H54 (cell line): ENCODE data around the gene SLC9A3.
A peak's percentile ranks its signal among the peaks of the same experiment; 100 is the strongest.

Source experiments
- DNase-seq: peaks from one replicate; pipeline ENCODE4 v3.0.0; 2011; ENCODE audit warnings: low spot score, mixed read lengths; ENCODE audit not compliant: insufficient read length
- FAIRE-seq: peaks from 3 replicates; lab custom pipeline; 2011; peaks lifted over from hg19 to GRCh38; lab: Jason Lieb, UNC
- POLR2A ChIP-seq: IDR thresholded peaks from 2 replicates; pipeline ENCODE4 v1.6.1; 2011; ENCODE audit warnings: low read depth, mild to moderate bottlenecking, low read length

The SLC9A3 gene

DNA sequence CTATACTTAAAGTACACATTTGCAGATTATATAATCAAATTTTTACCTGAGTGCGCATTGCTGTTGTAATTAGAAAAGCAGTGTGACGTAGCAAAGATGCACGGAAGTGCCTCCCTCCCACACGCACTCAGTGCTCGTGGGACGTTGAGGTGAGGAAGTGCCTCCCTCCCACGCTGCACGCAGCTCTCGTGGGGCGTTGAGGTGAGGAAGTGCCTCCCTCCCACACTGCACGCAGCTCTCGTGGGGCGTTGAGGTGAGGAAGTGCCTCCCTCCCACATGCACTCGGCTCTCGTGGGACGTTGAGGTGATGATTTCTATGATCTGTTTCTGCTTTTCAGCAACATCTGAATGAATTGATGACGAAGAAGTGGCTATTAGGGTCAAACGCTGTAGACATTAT, 60.3 kb downstream of the SLC9A3 start:
- DNase-seq (no peak), FAIRE-seq (no peak)
- TF ChIP-seq POLR2A = no peak

DNA sequence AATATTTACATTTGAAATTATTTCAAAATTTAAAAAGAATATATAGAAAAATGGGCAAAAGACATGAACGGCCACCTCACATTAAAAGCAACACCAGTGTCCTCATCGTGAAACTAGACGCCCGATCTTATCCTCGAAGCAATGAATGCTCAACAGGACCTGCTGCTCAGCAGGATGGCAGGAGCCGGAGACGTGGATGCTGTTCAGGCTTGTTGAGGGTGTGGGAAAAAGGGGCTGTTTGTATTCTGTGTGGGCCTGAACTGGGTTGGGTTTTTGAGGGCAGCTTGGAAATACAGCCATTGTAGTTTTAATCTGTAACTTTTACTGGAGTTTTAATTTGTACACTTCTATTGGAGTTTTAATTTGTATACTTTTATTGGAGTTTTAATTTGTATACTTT, 60.9 kb downstream of the SLC9A3 start:
- no peak for FAIRE-seq
- no peak for TF ChIP-seq POLR2A

GRCh38 chr5:462051-462481, 62.2 kb downstream of the SLC9A3 start:
- no peak for TF ChIP-seq POLR2A
- DNase-seq (no peak), FAIRE-seq (no peak)

More for the DNA sequence above, 60.9 kb downstream of the SLC9A3 start:
- no peak for DNase-seq

DNA sequence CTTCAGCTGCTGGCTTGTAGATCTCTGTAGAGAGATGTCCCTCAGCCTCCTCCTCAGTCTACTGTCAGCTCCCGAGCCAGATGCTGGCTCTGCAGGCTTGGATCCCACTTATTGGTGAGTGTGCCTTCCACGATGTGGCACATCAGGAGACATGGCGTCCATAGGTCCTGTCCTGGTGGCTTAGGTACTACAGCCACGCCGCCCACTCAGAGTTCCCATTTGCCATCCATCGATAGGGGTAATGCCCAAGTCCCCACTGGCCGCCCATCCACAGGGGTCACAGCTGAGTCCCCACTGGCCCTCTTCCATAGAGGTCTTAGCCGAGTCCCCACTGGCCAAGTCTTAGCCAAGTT, 64.0 kb downstream of the SLC9A3 start:
- DNase-seq = no peak
- FAIRE-seq = no peak
- TF ChIP-seq POLR2A = no peak

- TF ChIP-seq POLR2A = no peak
- DNase-seq = no peak
- FAIRE-seq = no peak
Measured at GRCh38 chr5:459562-460272, 64.5 kb downstream of the SLC9A3 start.

DNA sequence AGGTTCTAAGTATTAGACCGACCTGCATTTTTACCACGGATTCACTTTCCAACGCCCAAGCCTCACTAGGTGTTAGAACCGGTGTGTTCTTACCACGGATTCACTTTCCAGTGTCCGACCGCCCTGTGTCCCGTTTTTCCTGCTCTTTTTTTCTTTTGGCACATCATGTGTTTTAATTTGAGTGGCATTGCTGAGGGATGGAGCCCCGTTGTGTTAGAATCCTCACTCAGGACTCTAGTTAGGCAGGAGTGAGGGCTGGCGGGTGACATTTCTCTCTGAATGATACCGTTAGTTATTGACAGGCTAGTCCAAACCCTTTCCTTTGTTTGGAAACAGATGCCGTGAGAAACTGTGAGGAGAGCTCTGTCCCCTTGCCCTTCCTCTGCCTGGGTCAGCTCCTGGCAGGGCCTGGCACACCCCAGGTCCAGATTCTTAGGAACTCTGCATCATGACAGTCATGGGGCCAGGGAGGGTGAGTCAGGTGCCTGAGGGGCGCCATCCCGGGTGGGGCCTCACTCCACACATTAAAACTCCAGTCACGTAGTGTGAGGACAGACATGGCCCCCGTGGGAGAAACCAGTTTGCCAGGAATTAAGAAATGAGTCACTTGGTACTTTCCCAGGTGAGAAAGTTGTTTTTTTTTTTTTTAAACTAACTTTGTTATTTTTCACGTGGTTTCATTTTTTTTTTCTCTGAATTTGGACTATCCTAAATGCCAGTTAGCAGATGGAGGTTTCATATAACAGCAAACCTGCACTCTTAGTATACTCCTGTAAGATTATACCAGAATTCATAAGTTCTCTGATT, 65.5 kb downstream of the SLC9A3 start:
- no peak for TF ChIP-seq POLR2A
- FAIRE-seq (no peak), DNase-seq (peak; percentile 92)

DNA sequence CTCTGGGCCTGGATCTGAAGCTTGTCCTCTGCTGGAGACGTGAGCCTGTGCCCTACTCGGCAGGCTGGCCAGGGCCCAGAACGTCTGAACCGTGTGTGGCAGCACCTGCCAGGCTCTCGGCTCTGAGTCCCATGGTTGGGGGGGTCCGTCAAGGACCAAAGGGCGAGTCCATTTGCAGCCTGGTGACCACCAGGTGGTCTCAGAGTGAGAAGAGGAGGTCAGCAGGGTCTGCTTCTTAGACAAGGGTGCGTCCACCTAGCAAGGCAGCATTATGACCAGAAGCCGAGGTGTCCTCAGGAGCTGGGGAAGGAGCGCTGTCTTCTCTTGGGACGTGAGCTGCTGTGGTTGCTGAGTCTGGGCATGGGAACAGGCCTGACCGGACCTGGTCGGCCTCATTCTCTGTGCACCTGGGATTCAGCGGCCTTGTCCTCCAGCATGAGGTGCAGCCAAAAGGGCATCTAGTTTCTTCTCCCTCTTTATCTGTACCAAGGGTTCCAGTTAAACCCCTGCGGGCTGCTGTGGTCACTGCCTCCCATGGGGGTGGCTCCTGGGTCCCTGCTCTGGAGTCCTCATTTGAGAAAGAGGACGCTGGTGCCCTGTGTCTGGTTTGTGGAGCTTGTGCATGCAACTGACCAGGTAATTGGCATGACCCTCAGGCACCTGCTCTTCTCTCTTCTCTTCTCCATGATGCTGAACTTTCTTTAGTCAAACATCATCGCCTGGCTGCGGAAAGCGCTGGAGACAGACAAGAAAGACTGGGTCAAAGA, 66.9 kb downstream of the SLC9A3 start:
- no peak for TF ChIP-seq POLR2A
- FAIRE-seq (no peak), DNase-seq (no peak)

DNA sequence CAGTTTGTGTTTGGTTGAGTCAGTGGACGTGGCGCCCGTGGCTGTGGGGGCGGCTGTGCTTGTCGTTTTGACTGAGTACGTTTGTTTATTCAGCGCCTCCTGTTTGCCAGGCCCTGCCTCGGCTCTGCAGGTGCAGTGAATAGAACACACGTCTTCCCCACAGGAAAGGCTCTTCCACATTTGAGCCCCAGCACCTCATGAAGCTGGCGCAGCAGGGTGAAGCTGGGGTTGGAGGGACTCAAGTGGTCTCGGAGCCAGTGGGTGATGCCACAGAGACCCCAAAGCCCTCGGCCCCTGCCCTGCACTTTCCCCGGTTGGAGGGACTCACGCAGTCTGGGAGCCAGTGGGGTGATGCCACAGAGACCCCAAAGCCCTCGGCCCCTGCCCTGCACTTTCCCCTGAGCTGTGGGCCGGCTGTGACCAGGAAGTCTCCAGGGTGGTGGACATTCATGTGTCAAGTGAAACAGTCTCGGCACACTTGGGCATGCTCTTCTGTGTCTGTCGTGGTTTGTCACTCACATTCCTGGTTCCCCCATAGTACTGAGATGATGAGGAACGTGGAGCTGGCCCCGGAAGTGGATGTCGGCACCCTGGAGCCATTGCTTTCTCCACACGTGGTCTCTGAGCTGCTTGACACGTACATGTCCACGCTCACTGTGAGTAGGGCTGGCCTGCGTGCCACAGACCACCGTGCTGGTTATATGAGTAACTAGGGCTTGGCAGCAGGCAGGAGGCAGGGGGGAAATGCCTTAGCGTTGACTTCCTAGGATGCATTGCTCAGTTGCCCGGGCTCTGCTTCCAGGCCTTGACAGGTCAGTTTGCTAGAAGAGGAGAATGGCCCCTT, 67.7 kb downstream of the SLC9A3 start:
- DNase-seq = no peak
- no peak for TF ChIP-seq POLR2A
- no peak for FAIRE-seq

- DNase-seq = no peak
- TF ChIP-seq POLR2A = no peak
- FAIRE-seq = no peak
Measured at GRCh38 chr5:455806-456205, 68.4 kb downstream of the SLC9A3 start.

DNA sequence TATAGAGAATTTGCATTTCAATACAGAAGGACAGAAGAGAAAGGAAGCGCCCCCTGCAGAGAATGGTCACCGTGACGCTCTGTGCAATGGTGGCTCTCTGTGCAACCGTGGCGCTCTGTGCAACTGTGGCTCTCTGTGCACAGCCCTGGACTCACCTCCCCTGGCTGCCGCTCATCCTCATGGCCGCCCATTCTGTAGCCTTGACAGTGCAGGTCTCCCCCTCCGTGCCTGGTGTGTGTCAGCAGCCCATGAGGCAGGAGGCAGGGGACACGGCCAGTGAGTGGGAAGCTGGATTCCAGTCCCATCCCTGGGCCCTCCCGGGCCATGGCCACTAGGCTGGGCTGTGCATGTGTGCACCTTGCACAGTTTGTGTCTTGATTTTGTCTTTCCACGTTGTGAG, 69.3 kb downstream of the SLC9A3 start:
- no peak for FAIRE-seq
- no peak for TF ChIP-seq POLR2A
- no peak for DNase-seq

- no peak for TF ChIP-seq POLR2A
- no peak for FAIRE-seq
- no peak for DNase-seq
Measured at GRCh38 chr5:453725-454481, 70.3 kb downstream of the SLC9A3 start.

GRCh38 chr5:452978-453710, 71.1 kb downstream of the SLC9A3 start:
- DNase-seq (no peak), FAIRE-seq (no peak)
- TF ChIP-seq POLR2A = no peak
